Mucosa of gallbladder (tissue), 1 donor: ENCODE results near the gene SUMF1. TPM values are rescaled to one million over a fixed set of nuclear protein-coding genes. Genes with fewer than 3 reads are reported as not detected.
"Not testable (repeated sequence)": the region's sequence is repeated elsewhere in the genome, so short reads cannot be mapped to it uniquely, and the experiment has no call there.

Source experiments
- DNase-seq: peaks from one replicate; pipeline ENCODE4 v3.0.0-alpha.2; 2020; ENCODE audit warnings: low spot score
- total RNA-seq: library from RNA; stranded (reverse); gene quantifications from one replicate; pipeline ENCODE4 v1.2.1, GENCODE V29; 2021
- donor health status: DM: no; HTN: no; CAD: no.

Gene SUMF1
- total RNA-seq, 1 donor from 2014 or later: 38.7 TPM

DNA sequence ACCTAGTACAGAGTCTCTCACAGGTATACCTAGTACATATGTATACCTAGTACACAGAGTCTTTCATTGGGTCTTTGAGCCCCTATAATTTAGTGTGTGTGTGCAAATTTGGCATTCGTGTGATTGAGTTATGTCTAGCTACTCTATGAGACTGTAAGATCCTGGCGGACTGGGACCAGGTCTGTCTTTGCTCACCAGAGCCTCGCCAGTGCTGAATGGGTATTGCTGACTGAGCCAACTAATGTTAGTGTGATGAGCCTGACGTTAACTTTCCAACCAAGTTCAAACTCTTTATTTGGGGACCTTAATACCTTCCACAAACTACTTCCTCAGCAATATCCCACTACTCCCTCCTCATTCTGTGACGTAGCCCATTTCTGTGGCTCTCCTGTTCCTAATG, 128.3 kb downstream of the SUMF1 start:
- no peak for DNase-seq

GRCh38 chr3:4336850-4337546, 130.1 kb downstream of the SUMF1 start:
- no peak for DNase-seq

GRCh38 chr3:4335840-4336562, 131.1 kb downstream of the SUMF1 start:
- no peak for DNase-seq

DNA sequence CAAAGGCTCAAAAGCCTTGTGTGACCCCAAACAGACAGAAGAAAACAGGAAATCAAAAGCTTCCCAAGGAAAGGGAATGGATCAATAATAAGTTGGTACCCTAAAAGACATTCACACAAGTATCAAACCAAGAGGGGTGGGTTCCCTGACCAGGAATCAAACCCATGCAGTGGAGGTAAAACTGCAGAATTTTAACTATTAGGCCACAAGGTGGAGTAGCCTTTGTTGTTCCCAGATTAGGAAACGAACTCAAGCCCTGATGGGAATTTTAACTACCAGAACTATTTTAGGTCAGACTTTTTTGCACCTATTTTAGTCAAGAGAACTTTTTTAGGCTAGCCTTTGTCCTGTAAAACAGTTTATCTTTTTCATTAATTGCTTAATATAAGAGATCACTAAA, 132.5 kb downstream of the SUMF1 start:
- DNase-seq: no peak

DNA sequence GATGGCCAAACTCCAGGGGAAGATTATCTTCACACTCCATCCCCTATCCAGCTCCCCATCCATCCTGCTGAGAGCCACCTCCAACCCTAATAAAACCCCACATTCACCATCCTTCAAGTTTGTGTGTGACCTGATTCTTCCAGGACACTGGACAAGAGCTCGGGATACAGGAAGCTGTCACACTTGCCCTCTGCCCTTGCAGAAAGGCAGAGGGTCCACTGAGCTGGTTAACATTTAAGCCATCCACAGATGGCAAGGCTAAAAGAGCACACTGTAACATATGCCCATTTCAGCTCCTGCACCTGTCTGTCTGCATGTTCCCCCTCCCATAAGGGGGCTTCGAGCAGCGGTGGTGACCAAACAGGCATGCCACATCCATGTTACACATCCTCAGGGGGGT, 134.1 kb downstream of the SUMF1 start:
- DNase-seq: no peak

- no peak for DNase-seq
These were observed 134.5 kb downstream of the SUMF1 start for GRCh38 chr3:4332574-4332973.

- no peak for DNase-seq
These were observed 135.0 kb downstream of the SUMF1 start for GRCh38 chr3:4332111-4332510.

DNA sequence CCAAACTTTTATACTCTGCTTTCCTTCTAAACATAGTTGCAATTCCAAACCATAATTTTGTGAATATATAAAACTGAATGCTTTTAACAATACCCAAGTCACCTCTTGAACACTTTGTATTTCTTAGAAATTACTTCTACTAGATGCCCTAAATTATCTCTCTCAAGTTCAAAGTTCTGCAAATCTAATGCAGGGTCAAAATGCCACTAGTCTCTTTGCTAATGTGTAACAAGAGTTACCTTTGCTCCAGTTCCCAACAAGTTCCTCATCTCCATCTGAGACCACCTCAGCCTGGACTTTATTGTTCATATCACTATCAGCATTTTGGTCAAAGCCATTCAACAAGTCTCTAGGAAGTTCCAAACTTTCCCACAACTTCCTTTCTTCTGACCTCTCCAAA, 137.3 kb downstream of the SUMF1 start:
- not testable (repeated sequence) for DNase-seq

DNA sequence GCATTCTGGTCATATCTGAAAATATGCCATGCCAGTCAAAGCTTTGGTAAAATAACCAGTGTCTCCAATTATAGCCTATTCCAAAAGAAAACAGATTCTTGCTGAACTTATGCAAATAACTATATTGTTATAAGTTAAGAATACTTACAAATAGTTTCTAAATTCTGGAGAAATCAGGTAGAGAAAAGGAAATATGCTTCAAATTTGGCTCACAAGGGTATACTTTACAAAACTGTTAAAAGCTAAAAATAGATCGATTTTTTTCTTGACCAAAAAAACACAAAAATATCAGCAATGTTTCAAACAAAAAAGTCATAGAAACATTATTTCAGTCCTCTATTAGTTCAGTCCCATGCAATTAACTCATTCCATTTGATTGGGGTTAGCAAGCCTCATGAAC, 140.2 kb downstream of the SUMF1 start:
- no peak for DNase-seq

DNA sequence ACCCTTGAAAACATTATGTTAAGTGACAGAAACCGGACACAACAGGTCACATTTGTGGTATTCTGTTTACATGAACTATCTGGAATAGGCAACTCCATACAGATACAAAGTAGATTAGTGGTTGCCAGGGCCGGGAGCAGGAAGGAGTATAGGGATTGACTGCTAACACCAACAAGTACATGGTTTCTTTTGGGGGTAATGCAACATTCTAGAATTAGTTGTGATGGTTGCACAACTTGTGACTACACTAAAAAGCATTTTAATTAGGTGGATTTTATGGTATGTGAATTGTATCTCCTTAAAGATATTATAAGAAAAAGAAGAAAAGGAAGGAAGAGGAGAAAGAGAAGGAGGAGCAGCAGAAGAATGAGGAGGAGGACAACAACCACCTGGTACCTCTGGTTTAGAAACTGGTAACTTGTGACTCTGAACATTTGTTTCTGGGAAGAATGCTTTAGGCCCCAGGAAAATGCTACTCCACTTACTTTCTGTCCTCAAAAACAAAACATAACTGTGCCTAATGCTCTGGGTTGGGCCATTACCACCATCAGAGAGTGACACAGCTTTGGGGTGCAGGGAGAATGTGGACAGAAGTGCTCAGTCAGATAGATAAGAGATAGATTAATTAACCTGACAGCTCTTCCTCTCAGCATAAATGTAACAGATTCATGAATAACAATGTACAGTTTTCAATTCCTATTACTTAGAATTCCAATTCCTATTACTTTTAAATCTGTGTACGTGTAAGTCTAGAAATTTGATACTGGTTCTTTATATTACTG, 143.6 kb downstream of the SUMF1 start:
- no peak for DNase-seq

DNA sequence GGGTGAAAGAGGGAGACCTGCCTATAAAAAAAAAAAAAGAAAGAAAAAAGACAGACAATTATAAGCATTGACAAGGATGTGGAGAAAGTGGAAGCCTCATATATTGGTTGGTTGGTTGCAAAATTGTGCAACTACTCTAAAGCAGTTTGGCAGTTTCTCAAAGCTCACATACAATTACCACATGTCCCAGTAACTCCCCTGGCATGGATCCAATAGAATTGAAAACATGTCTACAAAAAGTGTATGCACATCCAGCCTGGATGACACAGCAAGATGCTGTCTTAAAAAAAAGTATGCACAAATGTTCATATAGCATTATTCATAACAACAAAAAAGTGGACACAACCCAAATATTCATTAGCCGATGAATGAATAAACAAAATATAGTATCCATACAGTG, 144.4 kb downstream of the SUMF1 start:
- DNase-seq: no peak

DNA sequence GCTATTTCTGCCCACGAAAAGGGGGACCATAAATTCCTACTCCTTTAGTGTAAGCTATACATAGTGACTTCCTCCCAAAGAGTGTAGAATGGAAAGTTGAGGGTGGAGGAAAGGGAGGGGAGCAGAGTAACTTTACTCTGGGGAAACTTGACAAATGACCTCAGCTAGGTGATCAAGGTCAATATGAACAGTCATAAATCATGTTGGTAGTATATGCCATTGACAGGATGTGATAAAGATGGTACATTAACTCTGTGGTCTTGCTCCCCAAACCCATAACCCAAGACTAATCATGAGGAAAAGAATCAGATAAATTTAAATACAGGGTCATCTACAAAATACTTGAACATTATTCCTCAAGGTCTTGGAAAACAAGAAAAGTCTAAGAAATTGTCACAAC, 145.3 kb downstream of the SUMF1 start:
- no peak for DNase-seq

DNA sequence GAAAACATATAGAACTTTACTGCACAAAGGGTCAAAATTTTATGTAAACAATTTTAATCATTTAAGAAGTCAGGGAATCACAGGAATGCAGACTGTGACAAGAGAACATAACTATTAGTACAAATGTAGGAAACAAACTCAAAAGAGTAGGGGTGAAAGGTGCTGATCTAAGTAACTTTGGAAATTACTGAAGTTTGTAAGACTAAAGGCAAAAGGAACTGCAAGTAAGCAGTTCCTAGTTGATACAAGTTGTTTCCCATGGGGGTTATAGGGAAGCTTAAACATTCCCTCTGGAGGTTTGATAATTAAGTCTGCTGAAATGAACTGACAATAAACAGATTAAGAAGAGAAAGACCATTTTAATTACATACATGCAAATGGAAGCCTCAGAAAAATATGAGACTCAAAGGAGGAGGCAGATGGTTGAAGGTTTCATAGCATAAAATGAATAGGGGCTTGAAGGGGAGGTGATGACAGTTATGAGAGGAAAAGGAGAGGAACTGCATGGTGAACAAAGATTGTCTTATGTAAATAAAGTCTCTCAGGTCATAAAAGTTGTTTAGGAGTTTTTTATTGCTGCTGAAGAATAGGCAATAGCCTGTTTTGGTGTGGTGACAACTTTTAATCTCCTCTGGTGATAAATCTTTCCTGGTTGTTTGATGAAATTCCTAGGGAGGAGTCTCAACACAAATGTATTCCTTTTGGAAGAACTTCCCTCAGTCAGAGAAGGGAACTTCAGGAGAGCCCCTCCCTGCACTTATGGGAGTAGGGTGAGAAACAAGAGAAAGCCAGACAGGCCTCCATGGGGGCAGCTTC, 146.8 kb downstream of the SUMF1 start:
- no peak for DNase-seq

GRCh38 chr3:4314688-4315087, 152.4 kb downstream of the SUMF1 start:
- DNase-seq: no peak

DNA sequence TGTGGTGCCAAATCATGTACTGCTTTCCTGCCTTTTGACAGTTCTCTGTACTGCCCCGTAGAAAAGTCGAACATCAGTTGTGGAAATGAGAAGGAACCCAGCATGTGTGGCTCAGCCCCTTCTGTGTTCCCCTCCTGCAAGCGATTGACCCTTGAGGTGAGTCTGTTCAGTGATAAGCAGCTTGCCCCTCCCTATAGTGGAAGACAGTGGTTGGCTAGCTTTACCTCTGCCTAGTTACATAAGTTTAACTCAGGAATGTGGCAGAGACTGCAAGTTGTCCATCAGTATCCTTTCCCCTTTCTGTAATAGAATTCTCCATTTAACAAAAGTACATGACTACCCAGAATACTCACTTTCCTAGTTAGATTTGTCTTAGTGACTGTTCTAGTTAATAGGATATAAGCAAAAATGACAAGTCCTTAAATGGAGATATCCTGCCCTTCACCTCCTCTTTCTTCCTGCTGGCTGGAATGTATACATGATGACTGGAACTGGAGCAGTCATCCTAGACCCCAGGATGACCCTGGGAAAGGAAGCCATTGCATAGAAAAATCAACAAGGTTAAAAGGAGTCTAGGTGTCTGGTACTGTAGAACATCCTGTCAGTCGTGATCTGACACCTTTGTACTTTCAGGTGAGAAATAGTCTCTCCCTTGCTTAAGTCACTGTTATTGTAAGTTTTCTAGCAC, 153.3 kb downstream of the SUMF1 start:
- no peak for DNase-seq

GRCh38 chr3:4311496-4311895, 155.6 kb downstream of the SUMF1 start:
- DNase-seq: no peak

Other genes with a start within 250 kb of the SUMF1 start
- 21.9 TPM for gene SETMAR, start 163.9 kb downstream of the SUMF1 start, total RNA-seq
- 90.5 TPM for gene ITPR1, start 26.1 kb upstream of the SUMF1 start, total RNA-seq